ENCODE results near the gene ASAP3.
A peak's percentile ranks its signal among the peaks of the same experiment; 100 is the strongest.

The ASAP3 gene

GRCh38 chr1:23407016-23407630 is 76.9 kb downstream of the ASAP3 start:
- TF ChIP-seq POLR2AphosphoS5 (IDR thresholded peaks at IDR 0.05; ENCODE audit: low read depth, low read length): no peak
- TF ChIP-seq, protein P1, sequence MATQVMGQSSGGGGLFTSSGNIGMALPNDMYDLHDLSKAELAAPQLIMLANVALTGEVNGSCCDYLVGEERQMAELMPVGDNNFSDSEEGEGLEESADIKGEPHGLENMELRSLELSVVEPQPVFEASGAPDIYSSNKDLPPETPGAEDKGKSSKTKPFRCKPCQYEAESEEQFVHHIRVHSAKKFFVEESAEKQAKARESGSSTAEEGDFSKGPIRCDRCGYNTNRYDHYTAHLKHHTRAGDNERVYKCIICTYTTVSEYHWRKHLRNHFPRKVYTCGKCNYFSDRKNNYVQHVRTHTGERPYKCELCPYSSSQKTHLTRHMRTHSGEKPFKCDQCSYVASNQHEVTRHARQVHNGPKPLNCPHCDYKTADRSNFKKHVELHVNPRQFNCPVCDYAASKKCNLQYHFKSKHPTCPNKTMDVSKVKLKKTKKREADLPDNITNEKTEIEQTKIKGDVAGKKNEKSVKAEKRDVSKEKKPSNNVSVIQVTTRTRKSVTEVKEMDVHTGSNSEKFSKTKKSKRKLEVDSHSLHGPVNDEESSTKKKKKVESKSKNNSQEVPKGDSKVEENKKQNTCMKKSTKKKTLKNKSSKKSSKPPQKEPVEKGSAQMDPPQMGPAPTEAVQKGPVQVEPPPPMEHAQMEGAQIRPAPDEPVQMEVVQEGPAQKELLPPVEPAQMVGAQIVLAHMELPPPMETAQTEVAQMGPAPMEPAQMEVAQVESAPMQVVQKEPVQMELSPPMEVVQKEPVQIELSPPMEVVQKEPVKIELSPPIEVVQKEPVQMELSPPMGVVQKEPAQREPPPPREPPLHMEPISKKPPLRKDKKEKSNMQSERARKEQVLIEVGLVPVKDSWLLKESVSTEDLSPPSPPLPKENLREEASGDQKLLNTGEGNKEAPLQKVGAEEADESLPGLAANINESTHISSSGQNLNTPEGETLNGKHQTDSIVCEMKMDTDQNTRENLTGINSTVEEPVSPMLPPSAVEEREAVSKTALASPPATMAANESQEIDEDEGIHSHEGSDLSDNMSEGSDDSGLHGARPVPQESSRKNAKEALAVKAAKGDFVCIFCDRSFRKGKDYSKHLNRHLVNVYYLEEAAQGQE (IDR thresholded peaks at IDR 0.05; ENCODE audit: insufficient read depth in 1 of 2, low read depth in 2 of 2, low read length in 2 of 2): no peak
- TF ChIP-seq FOXP2 (optimal IDR thresholded peaks at IDR 0.05; ENCODE audit: borderline replicate concordance, extremely low read depth, extremely low read length, insufficient read depth): no peak
- no peak for TF ChIP-seq TAF1 (IDR thresholded peaks at IDR 0.05; ENCODE audit: borderline replicate concordance, insufficient read depth, low read length)
- TF ChIP-seq SIN3A (IDR thresholded peaks at IDR 0.05; ENCODE audit: borderline replicate concordance, insufficient read depth, low read length): no peak

DNA sequence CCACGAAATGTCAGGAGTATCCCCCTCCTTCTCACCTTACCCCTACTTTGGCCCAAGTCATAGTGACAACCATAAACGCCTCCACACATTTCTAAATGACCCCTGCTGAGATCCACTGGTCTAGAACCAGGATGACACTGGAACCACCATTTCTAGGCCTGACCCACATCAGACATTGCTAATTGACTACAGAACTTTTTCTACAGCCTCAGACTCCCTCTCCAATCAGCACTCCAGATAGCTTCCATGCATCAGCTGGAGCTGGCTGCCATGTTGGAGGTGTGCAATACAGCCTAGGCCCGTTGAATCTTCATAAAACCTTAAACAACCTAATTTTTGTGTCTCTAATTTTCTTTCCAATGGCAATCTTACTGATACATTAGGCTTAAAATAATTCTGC is 78.0 kb downstream of the ASAP3 start:
- TF ChIP-seq FOXP2 (optimal IDR thresholded peaks at IDR 0.05; ENCODE audit: borderline replicate concordance, extremely low read depth, extremely low read length, insufficient read depth): no peak
- TF ChIP-seq SIN3A (IDR thresholded peaks at IDR 0.05; ENCODE audit: borderline replicate concordance, insufficient read depth, low read length): no peak
- TF ChIP-seq, protein P1 (IDR thresholded peaks at IDR 0.05; ENCODE audit: insufficient read depth in 1 of 2, low read depth in 2 of 2, low read length in 2 of 2): no peak

DNA sequence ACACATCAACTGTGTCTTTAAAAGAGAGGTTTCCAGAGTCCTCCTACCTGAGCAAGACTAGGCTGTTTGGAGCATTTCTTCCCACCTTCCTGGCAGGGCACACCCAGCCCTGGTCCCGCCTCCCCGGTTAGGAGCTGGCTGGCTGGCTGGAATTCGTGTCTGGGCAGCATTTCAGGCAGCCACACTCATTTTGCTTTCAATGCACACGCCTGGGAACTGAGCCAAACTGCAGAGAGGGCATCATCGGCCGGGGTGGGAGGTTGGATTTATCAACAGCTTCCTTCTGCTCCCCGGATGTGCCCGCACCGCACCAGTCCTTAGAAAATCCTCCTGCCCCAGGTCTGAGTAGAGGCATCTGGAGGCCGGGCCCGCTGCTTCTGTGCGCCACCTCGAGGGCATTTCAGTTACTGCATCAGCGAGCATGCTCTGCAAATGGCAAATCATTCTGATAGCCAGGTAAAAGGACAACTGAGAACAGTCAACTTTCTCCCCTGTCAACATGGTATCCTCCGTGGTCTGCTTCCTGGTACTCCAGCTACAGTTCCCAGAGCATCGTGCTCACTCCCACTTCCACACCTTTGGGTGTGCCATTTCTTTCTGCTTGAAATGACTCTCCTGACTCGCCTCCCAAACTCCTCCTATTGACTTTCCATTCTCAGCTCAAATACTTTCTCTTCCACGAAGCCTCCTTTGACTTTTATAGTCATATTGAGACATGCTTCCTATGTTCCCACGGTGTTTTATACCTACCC is 80.1 kb downstream of the ASAP3 start:
- TF ChIP-seq POLR2AphosphoS5 (IDR thresholded peaks at IDR 0.05; ENCODE audit: low read depth, low read length) (no peak), TAF1 (IDR thresholded peaks at IDR 0.05; ENCODE audit: borderline replicate concordance, insufficient read depth, low read length) (no peak), FOXP2 (optimal IDR thresholded peaks at IDR 0.05; ENCODE audit: borderline replicate concordance, extremely low read depth, extremely low read length, insufficient read depth) (peak; percentile 26)

DNA sequence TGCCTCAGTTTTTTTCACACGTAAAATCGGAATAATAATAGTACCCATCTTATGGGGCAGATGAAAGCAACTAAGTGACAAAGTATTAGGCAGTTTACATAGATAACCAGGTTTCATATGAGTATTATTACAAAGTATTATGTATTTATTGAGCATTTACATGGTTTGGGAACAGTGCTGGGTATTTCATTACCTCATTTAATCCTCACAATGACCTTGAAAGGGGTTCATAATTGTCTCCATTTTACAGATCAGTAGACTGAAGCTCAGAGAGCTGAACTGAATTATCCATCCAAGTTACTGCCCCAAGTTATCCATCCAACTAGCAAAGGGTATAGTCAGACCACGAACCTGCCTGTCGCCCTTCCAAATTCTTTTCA is 80.6 kb downstream of the ASAP3 start:
- TF ChIP-seq POLR2AphosphoS5 (IDR thresholded peaks at IDR 0.05; ENCODE audit: low read depth, low read length) (no peak), FOXP2 (optimal IDR thresholded peaks at IDR 0.05; ENCODE audit: borderline replicate concordance, extremely low read depth, extremely low read length, insufficient read depth) (no peak), TAF1 (IDR thresholded peaks at IDR 0.05; ENCODE audit: borderline replicate concordance, insufficient read depth, low read length) (no peak), SIN3A (IDR thresholded peaks at IDR 0.05; ENCODE audit: borderline replicate concordance, insufficient read depth, low read length) (no peak)
- TF ChIP-seq, protein P1 (IDR thresholded peaks at IDR 0.05; ENCODE audit: insufficient read depth in 1 of 2, low read depth in 2 of 2, low read length in 2 of 2): no peak

GRCh38 chr1:23403038-23403336 is 81.0 kb downstream of the ASAP3 start:
- TF ChIP-seq SIN3A (IDR thresholded peaks at IDR 0.05; ENCODE audit: borderline replicate concordance, insufficient read depth, low read length): peak; percentile 19; the same call in 1 of the 2 replicates
- TF ChIP-seq, protein P1 (IDR thresholded peaks at IDR 0.05; ENCODE audit: insufficient read depth in 1 of 2, low read depth in 2 of 2, low read length in 2 of 2): no peak
